Memory B cell (primary cell): ENCODE measurements around the gene LHFPL4.
"Not testable (repeated sequence)": the region's sequence is repeated elsewhere in the genome, so short reads cannot be mapped to it uniquely, and the experiment has no call there.

ENCODE experiments used
- ATAC-seq: fragments of 150-1000 bp; cut with Tn5 transposase; 2 replicates; pipeline ENCODE4 v1.10.0; 2021; ENCODE audit warnings: low read depth, mild to moderate bottlenecking, moderate library complexity
- DNase-seq, 2 donors: peaks; one replicate each; pipeline ENCODE4 v3.0.0; 2022; ENCODE audit warnings: low spot score in 2 of 2
- H3K27ac Mint-ChIP-seq: one replicate; pipeline ENCODE4 v1.8.0; 2022; ENCODE audit warnings: mild to moderate bottlenecking, moderate library complexity, mixed read lengths
- H3K27me3 Mint-ChIP-seq: one replicate; pipeline ENCODE4 v1.8.0; 2022; ENCODE audit warnings: mixed read lengths
- H3K36me3 Mint-ChIP-seq: one replicate; pipeline ENCODE4 v1.8.0; 2022; ENCODE audit warnings: mild to moderate bottlenecking, mixed read lengths
- H3K4me1 Mint-ChIP-seq: one replicate; pipeline ENCODE4 v1.8.0; 2022; ENCODE audit warnings: mixed read lengths
- H3K4me3 Mint-ChIP-seq: one replicate; pipeline ENCODE4 v1.8.0; 2022; ENCODE audit warnings: mild to moderate bottlenecking, moderate library complexity, mixed read lengths
- H3K9me3 Mint-ChIP-seq: one replicate; pipeline ENCODE4 v1.8.0; 2022; ENCODE audit warnings: mixed read lengths

The LHFPL4 gene

GRCh38 chr3:9508781-9509180 is 44.8 kb downstream of the LHFPL4 start:
- Mint-ChIP-seq H3K36me3 (no peaks in the 10 kb centered on the region), H3K4me3 (no peak overlapping the region), H3K4me1 (peaks cover 13% of the 10 kb centered on the region), H3K9me3 (no peaks in the 10 kb centered on the region), H3K27me3 (peaks cover 13% of the 10 kb centered on the region), H3K27ac (no peak overlapping the region)
- ATAC-seq (no peak), DNase-seq (no peak)

DNA sequence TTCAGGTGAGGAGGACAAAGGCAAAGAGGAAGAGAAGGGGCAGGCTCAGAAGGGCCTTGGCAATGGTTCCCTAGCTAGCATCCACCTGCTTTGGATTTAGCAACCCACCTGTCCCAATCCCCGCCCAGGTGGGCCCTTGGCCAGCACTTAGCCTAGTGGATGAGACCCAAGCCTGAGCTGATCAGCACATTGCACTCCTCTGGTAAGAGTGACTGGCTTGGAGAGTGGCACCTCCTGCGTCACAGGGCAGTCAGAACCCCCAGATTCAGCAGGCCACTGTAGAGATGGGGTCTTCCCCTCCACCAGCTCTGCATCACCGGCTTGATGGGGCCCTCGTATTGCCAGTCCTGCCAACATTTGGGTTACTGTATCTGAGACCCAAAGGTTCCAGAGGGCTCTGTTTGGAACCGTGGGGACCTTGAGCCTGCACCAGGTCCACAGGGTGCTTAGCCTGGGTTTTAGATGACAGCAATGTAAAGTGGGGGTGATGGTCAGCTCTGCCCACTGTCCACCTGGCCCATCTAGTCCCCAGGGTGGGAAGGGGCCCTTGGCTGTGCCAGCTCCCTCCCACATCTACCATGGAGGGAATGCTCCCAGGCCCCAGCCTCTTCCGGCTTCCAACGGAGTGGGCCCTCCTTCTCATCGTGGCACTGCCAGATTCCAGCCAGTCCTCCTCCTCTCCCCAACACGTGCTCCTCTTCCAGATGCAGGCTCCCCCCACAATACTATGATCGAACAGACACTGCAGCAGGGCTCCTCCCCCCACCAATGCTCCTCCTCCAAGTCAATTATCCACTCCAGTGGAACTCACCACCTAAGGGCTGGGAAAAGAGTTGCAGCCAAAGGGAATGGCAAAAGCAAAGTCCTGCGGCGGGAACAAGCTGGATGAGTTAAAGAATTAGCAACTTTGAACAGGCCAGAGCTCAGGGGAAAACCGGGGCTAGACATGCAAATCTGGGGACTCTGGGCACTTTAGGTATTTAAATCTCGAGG is 45.7 kb downstream of the LHFPL4 start:
- peaks cover 13% of the 10 kb centered on the region for H3K4me1 Mint-ChIP-seq
- no peaks in the 10 kb centered on the region for H3K36me3 Mint-ChIP-seq
- H3K9me3 Mint-ChIP-seq = no peaks in the 10 kb centered on the region
- DNase-seq = no peak
- ATAC-seq = no peak
- no peak overlapping the region for H3K27ac Mint-ChIP-seq
- no peak overlapping the region for H3K4me3 Mint-ChIP-seq
- peaks cover 13% of the 10 kb centered on the region for H3K27me3 Mint-ChIP-seq

DNA sequence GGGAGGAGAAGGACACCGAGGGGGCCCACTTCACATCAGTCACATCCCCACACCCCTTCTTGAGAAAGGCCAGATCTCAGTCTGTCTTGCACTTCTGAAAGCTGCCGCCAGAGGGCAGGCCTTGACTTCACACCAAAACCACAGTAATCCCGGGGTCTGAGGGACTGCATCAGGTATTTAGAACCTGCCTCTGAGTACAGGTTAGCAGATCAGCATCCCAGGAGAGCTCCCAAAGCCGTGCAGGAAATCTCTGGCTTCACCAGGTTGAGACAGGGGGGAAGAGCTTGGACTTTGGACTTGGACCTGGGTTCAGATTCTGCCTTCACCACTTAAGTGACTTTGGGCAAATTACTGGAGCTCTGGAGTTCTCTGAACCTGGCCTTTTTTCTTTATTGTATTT is 50.3 kb downstream of the LHFPL4 start:
- Mint-ChIP-seq H3K27ac (no peak overlapping the region), H3K9me3 (no peaks in the 10 kb centered on the region), H3K36me3 (peaks cover 3% of the 10 kb centered on the region), H3K4me1 (peaks cover 17% of the 10 kb centered on the region), H3K27me3 (peaks cover 31% of the 10 kb centered on the region), H3K4me3 (no peak overlapping the region)
- ATAC-seq = peak; percentile 49
- DNase-seq = peak; percentile 68 to 80

GRCh38 chr3:9501226-9501625 is 52.4 kb downstream of the LHFPL4 start:
- peaks cover 27% of the 10 kb centered on the region for H3K27me3 Mint-ChIP-seq
- H3K9me3 Mint-ChIP-seq = no peaks in the 10 kb centered on the region
- no peak overlapping the region for H3K4me3 Mint-ChIP-seq
- DNase-seq (no peak), ATAC-seq (no peak)
- H3K4me1 Mint-ChIP-seq = peaks cover 14% of the 10 kb centered on the region
- peaks cover 3% of the 10 kb centered on the region for H3K36me3 Mint-ChIP-seq
- no peak overlapping the region for H3K27ac Mint-ChIP-seq

- Mint-ChIP-seq H3K27ac (no peak overlapping the region), H3K27me3 (peaks cover 27% of the 10 kb centered on the region), H3K9me3 (no peaks in the 10 kb centered on the region), H3K4me3 (no peak overlapping the region), H3K36me3 (peaks cover 3% of the 10 kb centered on the region), H3K4me1 (peaks cover 14% of the 10 kb centered on the region)
- DNase-seq (peak; percentile 44 to 63), ATAC-seq (peak; percentile 64)
Measured at GRCh38 chr3:9500108-9501050, 53.2 kb downstream of the LHFPL4 start.

- Mint-ChIP-seq H3K4me3 (no peak overlapping the region), H3K9me3 (peaks cover under 1% of the 10 kb centered on the region), H3K27ac (no peak overlapping the region), H3K4me1 (peaks cover 8% of the 10 kb centered on the region), H3K27me3 (peaks cover 27% of the 10 kb centered on the region), H3K36me3 (peaks cover 8% of the 10 kb centered on the region)
- DNase-seq = no peak
- no peak for ATAC-seq
Measured at GRCh38 chr3:9499455-9500107, 54.0 kb downstream of the LHFPL4 start.

DNA sequence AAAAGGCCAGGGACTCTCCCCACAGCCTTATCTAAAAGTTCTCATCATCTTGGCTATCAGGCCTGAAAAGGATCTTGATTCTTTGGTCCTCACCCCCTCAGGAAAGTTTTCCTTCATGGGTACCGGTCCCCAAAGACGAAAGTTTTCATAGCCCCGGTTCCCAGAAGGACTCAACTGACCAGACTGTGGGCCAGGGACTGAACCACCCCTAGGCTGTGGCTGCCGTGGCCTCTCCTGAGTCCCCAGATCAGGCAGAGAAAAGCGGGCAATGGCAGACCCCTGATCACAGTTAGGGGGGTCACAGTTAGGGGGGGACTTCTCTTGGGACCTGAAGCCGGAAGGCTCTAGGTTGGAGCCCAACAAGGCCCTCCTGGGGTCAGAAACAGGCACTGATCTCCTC is 54.8 kb downstream of the LHFPL4 start:
- no peak for ATAC-seq
- Mint-ChIP-seq H3K36me3 (peaks cover 12% of the 10 kb centered on the region), H3K4me3 (no peak overlapping the region), H3K4me1 (peaks cover 8% of the 10 kb centered on the region), H3K9me3 (peaks cover 3% of the 10 kb centered on the region), H3K27me3 (peaks cover 27% of the 10 kb centered on the region), H3K27ac (no peak overlapping the region)
- no peak for DNase-seq

- DNase-seq (no peak), ATAC-seq (no peak)
- Mint-ChIP-seq H3K27me3 (peaks cover 27% of the 10 kb centered on the region), H3K4me3 (no peak overlapping the region), H3K4me1 (peaks cover 8% of the 10 kb centered on the region), H3K9me3 (peaks cover 3% of the 10 kb centered on the region), H3K27ac (no peak overlapping the region), H3K36me3 (peaks cover 15% of the 10 kb centered on the region)
Measured at GRCh38 chr3:9497821-9498565, 55.6 kb downstream of the LHFPL4 start.

DNA sequence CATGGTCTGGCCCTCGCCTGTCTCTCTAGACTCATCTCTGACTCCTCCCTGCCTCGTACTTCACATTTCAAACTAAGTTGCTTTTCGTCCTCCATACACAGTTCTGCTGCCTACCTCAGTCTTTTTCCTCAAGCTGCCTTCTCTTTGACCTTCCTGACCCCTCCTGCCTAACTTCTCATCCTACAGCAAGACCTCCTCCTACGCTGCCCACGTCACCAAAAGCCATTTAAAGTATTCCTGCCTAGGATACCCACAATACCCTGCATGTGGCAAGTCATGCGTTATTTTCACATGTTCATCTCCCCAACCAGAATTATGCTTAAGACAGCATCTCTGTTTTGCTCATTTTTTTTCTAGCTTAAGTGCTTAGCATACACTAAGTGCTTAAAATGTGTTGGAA is 56.7 kb downstream of the LHFPL4 start:
- DNase-seq = no peak
- Mint-ChIP-seq H3K27me3 (peaks cover 24% of the 10 kb centered on the region), H3K36me3 (peaks cover 15% of the 10 kb centered on the region), H3K27ac (no peak overlapping the region), H3K4me1 (peaks cover 8% of the 10 kb centered on the region), H3K9me3 (peaks cover 3% of the 10 kb centered on the region), H3K4me3 (no peak overlapping the region)
- ATAC-seq = no peak

- ATAC-seq, H3K27me3 Mint-ChIP-seq, H3K9me3 Mint-ChIP-seq, H3K4me3 Mint-ChIP-seq, H3K27ac Mint-ChIP-seq, DNase-seq, H3K4me1 Mint-ChIP-seq: not testable (repeated sequence)
- H3K36me3 Mint-ChIP-seq = peaks cover 12% of the 10 kb centered on the region
Measured at GRCh38 chr3:9494036-9494435, 59.6 kb downstream of the LHFPL4 start.

GRCh38 chr3:9491506-9491905 is 62.1 kb downstream of the LHFPL4 start:
- Mint-ChIP-seq H3K9me3 (peaks cover 9% of the 10 kb centered on the region), H3K27me3 (no peaks in the 10 kb centered on the region), H3K27ac (no peak overlapping the region), H3K36me3 (peaks cover 22% of the 10 kb centered on the region), H3K4me3 (no peak overlapping the region), H3K4me1 (no peaks in the 10 kb centered on the region)
- ATAC-seq = no peak
- DNase-seq = no peak

DNA sequence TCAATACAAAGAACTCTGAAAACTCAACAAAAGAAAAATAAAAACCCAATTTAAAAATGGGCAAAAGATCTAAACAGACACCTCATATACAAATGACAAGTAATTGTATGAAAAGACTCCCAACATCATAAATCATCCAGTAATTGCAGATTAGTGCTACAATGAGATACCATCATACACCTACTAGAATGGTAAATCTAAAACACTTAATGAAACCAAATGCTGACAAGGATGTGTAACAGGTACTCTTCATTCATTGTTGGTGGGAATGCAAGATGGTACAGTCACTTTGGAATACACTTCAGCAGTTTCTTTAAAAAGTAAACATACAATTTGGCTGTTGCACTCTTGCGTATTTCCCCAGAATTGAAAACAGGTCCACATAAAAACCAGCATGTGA is 68.4 kb downstream of the LHFPL4 start:
- H3K4me3 Mint-ChIP-seq = no peak overlapping the region
- ATAC-seq (no peak), DNase-seq (no peak)
- peaks cover 6% of the 10 kb centered on the region for H3K9me3 Mint-ChIP-seq
- H3K36me3 Mint-ChIP-seq = peaks cover 25% of the 10 kb centered on the region
- H3K4me1 Mint-ChIP-seq = no peaks in the 10 kb centered on the region
- H3K27me3 Mint-ChIP-seq = no peaks in the 10 kb centered on the region
- H3K27ac Mint-ChIP-seq = no peak overlapping the region

GRCh38 chr3:9480265-9480664 is 73.4 kb downstream of the LHFPL4 start:
- DNase-seq (no peak), ATAC-seq (no peak)
- Mint-ChIP-seq H3K27ac (no peak overlapping the region), H3K9me3 (no peaks in the 10 kb centered on the region), H3K4me3 (no peak overlapping the region), H3K36me3 (peaks cover 40% of the 10 kb centered on the region), H3K4me1 (no peaks in the 10 kb centered on the region), H3K27me3 (no peaks in the 10 kb centered on the region)
